NK-92 treated with Interleukin-12 subunit alpha and Interleukin-12 subunit beta, amount 100 ng/mL, for 24 hours (cell line): Measurements from ENCODE around the gene MAEL.

Experiments
- DNase-seq: peaks from one replicate; lab custom pipeline; 2025; lab: John Stamatoyannopoulos, UW

Gene MAEL

DNA sequence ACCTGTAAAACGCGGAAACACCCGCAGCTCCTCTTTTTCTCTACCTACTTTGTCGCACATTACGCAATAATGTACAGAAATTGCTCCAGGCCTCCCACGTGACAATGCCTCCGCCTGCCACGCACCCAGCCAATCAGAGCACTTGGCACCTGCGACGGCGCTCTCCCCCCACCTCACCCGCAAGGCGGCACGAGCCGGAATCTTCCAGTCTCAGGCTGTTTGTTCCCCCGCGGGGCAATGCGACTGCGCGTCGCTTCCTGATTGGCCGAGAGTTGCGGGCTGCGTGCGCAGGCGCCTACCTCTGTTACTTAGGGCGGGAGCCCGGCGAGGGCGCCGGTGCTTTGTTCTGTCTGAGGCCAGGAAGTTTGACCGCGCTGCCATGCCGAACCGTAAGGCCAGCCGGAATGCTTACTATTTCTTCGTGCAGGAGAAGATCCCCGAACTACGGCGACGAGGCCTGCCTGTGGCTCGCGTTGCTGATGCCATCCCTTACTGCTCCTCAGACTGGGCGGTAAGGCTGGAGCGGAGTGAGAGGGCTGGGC lies at the start of gene MAEL:
Gene MAEL, plus strand, starts transcription at position 307 of the 542 bp plus-strand sequence. Its CDS starts 73 bp downstream, at position 380.
- no peak for DNase-seq

DNA sequence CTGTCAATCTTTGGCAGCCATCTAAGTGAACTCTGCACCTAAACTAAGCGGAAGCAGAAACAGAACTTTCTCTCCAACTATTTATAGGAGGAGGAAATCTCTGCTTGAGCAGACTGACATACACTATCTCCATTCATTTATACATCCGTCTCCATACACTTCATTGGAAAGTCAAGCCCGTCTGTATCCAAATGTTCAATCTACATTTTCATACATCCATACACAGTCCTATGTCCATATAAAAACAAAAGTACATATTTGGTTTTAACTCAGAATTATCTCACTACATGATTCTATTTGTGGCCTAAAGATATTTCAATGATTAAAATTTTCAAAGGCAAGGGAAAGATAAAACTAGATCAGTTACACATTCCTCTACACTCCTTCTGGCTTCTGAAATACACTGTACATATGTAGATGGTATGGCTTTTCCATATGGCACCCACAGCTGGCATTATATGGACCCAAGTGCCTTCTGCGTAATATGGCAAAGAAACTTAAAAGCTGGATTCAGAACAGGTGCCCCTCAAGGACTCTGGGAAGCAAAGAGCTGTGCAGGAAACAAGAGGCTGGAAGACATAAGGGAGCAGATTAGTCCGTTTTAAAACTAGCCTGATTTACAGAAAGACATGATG lies 49.2 kb upstream of the MAEL start:
- DNase-seq: no peak

DNA sequence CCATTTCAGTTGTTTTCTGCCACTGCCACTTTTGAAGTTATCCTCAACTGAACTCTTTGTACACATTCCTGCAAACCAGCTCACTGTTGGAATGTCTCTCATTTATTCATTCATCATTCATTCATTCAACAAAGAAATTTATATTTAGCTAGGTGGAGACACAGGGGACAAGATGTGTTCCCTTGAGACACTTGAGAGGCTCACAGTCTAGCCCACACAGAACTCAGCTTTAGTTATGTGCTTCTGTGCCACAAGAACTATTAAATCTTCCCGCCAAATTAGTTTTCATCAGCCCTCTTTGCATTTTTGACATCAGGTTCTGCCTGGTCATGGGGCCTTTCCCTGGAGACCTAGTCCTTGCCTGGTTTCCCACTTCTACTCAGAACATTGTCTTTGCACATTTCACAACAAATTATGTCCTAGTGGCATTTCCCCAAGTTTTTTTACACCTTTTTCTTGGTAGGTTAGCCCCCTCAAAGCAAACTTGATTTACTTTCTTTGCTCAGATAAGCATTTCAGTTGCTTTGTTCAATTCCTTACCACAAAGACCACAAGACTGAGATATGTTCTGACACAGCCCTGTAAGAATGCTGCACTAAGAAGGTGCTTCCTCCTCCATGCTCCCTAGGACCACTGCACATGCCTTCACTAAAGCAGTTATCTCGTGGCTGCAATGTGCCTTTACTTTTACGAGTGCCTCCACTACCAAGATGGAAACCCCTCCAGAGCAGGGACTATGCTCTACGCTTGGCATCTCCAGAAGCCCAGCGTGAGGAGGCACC lies 44.7 kb upstream of the MAEL start:
- no peak for DNase-seq

DNA sequence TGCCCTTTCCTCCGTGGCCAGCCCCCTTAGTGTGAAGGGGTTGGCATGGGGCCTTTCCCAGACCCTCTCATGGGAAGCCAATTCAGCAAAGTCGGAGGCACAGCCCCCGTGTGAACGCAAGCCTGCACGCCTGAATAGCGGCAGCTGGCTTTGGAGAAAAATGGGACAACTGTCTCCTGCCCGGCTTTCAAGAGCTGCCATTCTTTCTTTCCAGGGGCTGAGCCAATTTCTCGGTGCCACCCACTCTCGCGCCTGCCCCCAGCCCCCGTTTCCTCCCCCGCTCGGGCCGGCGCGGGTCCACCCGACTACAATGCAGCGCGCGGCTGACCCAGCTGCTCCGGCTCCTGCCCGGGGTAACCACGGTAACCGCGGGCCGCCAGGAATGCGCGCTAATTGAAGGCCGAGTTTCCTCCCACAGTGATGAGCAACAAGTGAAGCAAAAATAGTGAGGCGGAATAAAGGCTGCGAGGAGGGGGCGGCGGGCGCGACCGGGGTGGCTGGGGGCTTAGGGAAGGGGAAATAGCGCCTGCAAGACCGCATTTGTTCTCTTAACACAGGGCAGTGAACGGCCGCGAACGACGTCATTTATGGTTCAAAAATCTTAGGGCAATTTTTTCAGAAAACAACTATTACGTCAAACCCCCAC lies 41.6 kb upstream of the MAEL start:
- DNase-seq: no peak

DNA sequence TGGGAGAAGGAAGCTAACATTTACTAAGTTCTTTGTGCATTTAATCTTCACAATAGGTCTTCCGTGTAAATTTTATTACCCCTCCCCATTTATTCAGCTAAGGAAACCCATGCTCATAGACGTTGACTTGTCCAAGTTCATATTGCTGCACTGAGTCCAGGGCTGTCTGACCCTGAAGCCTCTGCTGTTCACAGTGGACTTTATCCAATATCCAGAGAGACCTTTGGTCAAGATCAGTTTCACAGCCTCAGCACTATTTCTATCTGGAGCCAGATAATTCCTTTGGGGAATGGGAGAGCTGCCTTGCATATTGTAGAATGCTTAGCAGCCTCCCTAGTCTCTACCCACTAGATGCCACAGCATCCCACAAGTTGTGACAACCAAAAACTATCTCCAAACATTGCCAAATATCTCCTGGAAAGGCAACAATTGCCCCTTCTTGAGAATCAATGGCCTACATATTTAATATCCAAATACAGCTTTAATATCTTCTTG lies 40.2 kb upstream of the MAEL start:
- DNase-seq: no peak

DNA sequence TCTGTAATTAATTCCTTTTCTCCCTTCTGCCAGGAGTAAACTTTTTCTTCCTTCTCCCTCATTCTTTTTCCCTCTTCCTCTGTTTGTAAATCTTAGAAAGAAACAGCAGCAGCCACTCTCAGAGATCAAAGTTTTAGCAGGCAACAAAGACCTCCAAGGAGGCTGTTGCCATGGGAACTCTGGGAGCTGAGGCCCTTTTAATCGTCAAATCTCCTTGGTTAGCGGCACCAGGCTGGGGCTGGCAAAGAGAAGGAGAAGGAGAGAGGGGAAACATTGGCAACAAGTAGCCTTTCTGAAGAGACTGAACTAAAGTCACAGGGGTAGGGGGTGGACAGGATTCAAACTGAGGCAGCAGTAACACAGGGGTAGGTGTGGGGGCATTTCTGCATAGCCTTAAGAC lies 38.9 kb upstream of the MAEL start:
- DNase-seq: no peak

DNA sequence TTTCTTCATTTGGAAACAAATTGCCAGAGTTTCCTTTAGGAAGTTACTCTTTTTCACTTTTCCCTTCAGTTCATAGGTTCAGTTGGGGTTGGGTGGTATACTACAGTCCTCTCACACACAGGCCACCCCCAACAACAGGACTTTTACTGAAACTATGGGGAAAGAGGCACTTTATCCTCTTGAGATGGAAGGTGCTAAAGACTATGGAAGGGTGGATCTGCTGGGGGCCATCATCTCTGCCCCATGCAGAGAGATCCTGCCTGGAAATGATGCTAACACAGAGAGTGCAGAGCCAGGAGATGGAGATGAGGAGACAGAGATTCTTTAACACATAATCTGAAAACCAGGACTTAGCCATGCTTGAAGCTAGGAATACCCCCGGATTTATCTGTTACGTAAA lies 38.0 kb upstream of the MAEL start:
- DNase-seq: no peak

DNA sequence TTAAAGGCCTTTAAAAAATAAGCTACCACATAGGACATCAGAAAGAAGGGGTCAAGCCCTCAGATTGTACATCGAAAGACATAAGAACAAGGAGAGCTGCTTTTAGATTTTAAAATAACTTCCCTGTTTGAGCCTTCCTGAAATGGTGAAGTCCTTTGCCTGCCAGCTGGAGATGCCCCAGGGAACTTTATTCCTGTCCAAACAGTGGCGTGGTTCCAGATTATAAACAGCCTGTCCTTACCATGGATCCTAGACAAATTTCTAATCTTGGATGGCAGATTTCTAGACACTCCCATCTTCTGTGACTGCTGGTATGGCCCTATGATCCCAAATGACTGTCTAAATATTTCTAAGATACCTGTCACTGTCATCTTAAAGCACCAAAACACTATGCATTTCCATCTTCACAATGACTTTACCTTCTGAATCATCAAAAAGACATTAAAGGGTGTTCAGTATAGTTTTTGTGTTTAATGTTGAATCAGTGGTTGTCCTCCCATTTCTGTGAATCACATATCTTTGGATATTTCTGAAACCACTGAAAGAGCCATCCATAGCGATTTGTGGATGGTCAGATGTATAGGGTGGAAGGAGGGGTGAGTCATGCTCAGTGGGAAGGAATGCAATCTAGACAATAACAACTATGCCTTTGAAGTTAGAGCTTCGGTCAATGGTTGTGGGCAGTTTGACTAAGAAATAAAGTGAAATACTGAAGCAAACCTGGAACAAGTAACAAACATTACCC lies 36.9 kb upstream of the MAEL start:
- no peak for DNase-seq

DNA sequence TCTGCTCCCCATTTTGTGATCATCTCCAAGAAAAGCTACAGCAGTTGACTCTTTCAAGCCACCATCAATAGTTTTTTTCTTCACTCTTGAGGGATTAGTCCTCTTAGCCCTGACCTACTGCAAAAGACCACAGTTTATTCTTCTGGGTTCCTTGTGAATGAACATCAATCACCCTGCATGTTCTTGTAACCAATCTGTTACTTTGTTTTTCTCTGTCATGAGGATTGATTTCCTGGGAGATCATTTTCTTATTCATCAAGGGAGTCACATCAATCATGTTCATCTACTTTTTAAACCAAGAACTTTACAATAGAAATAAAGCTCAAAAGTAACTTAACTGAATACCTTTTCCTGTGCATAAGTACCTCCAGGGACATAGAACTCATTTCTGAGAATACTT lies 35.6 kb upstream of the MAEL start:
- no peak for DNase-seq

DNA sequence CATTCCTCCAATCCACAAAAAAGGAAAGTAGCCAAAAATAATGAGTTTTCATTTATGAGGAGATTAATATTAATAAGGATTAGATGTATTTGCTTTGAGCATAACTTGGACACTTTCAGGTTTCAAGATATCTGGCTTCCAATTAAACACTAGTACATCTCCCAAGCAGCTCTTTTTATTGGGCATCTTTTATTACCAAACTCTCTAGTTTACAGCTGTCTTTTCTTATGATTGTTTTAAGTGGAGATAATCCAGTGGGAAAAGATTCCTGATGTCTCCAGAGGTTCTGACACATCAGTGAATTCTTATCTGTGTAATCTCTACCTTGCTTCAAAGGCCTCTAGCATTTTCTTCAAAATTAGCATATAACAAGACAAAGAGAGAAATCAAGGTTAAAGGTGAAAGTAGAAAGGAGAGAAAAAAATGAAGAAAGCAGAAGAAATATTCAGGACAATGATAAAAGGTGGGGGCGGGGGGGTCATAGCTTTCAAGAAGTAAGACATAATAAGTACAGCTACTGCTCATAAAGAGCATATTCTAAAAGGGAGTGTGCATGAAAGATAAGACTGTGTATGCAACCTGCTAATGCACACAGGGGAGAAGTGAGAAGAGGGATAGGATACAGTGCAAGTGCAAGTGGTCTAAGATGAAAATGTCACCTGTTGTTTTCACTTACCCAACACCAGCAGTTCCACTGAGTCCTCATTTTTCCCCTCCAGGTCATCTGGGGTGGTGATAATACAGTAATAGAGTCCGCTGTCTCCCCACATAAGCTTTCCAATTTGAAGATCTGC lies 32.8 kb upstream of the MAEL start:
- DNase-seq: no peak

DNA sequence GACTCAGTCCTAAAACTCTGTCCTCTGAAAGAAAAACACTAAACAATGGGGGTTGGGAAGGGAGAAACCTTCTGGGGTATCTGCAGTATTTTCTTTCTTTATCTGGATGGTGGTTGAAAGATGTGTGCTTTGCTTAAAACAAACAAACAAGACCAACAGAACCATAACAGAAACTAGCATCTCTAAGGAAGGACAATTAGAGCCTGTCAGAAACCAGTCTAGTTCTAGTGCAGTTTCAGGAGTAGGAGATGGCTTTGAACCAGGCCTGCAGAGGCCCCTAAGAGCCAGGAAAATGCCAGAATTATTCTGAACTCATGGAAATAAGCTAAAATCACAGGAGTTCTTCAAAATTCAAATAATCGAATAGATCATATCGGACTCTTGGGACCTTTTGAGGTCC lies 32.2 kb upstream of the MAEL start:
- no peak for DNase-seq

DNA sequence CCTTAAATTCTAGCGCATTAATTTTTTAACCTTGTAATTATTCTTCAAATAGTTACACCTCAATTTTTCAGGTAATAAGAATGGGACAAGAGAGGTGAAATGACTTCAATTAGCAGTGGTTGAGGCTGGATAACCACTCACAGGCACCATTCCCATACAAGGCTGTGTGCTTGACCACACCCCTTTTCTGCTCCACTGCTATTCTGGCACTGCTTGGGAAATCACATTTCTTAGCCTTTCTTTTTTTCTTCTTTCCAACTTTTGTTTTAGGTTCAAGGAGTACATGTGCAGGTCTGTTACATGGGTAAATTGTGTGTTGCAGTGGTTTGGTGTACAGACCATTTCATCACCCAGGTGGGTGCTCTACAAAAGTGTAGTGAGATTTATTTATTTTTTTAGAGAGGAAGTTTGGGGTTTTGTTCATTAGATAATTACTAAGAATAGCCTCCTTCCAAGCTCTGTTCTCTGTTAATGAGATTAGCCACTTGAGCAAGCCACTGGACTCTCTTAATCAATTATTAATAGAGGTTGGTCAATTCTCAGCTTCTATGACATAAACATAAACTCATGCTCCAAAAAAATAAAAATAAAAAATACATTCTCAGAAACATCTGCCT lies 28.1 kb upstream of the MAEL start:
- no peak for DNase-seq

DNA sequence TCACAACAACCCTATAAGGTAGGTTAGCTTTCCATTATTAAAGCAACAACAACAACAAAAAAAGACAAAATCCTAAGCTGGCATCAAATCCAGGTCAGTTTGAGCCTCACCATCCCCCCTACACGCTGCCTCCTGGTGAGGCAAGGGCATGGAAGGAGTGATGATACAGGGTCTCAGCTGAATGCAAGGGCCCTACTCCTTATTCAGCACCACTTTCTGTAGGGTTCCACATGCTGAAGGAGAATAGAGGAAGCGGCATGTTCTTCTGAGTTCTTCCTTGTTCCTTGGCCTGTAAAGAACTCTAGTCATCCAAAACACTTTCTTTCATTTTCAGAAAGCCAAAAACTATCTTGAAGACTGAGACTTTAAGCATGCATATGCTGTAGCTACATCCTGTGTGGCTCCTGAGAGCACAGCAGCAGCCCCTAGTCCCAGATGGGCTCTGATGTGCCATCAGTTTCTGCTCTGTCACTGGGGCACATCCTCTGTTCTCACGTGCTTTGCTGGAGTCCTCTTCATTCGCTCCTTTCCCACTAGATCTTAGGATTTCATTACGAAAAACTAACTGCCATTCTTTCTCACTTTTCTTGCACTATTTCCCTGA lies 19.9 kb upstream of the MAEL start:
- no peak for DNase-seq

DNA sequence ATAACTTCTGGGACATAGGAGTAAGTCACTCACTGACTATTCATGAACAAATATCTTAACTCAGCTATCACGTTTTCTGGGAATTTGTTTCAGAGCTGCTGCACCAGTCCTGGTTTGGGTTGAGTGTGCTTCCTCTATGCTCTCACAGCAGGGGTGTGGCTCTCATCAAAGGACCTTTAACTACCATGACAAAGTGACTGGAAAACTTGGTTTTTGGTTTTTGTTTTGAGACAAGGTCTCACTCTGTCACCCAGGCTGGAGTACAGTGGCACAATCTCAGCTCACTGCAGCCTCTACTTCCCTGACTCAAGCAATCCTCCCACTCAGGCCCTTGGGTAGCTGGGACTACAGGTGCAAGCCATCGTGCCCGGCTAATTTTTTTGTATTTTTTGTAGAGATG lies 17.8 kb upstream of the MAEL start:
- DNase-seq: no peak

DNA sequence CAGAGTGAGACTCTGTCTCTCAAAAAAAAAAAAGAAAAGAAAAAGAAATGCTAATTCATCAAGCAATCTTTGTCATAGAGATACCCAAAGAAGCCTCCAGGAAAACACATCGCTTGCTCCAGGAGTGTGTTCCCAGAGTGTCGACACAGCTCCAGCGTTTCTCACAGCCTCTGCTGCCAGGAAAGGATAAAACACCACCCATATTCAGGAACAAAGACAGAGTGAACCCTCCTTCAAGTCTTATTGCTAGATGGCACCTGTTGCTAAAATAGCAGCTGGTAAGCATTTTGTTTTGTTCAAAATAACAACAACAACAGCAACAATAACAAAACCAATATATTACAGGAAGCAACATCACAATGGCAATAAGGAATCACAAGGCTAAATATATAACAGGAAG lies 16.9 kb upstream of the MAEL start:
- DNase-seq: no peak

DNA sequence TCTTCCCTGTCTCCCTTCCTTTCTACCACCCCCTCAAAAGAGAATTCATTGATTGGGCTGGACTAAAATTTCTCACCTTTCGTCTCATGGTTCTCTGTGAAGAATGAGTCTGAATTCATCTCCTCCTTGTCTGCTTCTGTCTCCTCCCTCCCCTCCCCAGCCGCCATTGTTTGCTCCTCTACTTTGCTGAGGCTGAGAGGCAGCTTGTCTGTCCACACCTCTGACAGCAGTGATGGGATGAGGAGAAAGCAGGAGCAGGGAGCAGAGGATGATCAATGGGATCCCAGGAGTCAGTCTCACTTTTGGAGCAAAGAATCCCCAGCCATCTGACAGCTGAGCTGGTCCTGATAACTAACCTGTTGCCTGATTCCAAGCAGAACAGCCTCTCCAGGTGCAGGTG lies 16.3 kb upstream of the MAEL start:
- DNase-seq: no peak

DNA sequence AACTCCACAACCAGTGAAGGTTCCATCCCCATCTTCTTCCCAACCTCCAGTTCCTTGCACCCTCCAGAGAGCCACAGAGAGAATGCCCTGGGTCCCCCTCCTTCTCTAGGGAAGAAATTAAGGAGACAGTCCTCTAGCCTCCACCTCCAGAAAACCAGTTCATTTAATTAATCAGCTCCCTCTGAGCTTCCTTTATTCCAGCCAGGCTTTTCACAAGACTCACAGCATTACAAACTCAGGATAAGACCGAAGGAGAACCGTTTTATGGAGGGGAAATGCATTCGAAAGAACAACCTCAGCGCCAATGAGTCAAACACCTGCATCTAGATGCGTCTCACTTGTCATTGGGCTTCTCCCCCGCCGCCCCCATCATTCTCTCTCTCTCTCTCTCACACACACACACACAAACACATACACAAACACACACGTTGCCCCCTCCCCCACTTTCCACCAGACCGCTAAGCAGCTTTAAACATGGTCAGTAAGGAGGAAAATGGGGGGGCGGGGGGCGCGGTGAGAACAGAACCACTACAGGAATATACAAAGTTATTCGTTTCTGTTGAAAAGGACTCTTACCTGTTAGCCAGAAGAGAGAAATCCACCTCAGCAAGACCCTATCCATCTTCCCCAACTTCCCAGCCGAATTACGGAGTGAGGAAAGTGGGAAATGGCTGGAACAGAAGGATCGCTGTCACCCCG lies 14.3 kb upstream of the MAEL start:
- no peak for DNase-seq

DNA sequence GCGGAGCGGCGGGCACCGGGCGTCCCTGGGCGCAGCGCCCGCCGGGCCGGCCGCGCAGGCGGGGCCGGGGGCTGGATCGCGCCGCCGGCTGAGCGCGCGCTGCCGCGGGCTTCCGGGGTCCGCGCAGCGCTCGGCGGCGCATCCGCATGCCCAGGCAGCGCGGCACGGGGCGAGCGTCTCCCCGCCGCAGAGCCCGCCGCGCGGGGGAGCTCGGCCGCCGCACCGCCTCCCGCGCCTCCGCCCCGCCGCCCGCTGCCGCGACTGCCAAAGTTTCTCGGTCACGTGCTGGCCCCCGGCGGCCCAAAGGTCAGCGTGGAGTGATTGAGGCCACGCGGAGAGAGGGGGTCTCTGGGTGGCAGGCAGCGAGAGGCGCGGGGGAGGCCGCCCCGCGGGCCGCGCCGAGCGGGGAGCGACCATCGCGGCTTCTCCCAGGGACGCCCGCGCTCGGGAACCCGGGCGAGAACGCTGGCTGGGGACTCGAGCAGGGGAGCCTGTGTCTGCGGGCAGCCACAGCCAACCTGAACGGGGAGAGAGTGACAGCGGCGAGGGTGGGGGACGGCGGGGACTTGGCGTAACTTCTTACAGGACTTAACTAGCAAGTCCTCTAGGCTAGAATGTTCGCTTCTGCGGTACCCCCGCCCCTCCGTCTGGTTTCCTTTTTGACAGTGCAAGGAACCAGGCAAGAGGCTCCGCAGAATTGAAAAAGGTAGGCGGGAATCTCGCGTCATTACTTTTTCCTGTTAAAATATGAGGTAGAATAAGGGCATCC lies 13.5 kb upstream of the MAEL start, which contains the start of gene ILDR2:
Gene ILDR2, minus strand, starts transcription at position 180 of the 769 bp plus-strand sequence. CDS start 272 bp downstream, outside the sequence.
- DNase-seq: no peak

DNA sequence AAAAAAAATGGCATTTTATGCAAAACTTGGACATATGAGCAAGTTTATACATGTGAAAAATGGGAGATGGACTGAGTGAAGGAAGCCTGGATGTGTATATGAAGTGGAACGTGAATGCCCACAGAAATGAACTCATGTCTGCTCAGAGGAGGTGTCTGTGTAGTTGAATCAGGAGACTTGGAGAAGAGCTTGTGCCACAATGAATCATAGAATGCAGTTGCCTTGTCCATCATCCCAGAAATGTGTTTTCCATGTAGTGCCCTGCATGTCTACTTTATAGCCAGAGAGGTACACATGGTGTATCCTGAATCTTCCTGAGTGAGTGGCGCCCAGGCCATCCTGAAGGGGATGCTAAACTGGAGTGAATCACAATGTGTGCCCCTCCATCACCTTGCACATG lies 11.1 kb upstream of the MAEL start:
- no peak for DNase-seq
